ENCODE data around the gene PON3.

DNA sequence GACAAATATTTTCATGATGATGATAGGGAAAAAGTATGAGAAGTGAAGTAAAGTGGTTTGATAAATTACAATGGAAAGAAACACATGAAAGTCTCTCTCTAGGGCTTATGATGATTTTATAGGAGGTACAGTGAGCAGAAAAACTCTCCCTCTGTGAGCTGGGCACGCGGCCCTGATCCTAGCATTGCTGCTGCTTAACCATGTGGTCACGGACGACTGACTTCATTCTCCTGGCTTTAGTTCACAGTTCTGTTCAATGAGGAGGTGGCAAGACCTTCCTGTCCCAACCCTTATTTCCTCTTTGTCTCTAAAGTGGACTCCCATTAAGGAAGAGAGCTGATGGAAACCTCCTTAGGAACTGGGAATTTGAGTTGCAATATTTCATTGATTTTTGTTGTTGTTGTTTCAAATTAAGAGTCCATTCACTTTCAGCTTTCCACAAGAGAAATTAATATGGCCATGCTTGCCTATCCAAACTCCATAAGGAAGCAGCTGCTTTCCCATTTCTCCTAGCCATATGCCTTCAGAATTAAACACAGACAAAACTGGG, 8.2 kb upstream of the PON3 start:
- TF ChIP-seq ZSCAN31 (CRISPR knock-in tag; IDR thresholded peaks at IDR 0.05; ENCODE audit: low read depth) (no peak), ATF7 (IDR thresholded peaks at IDR 0.05) (no peak), ATF7 (CRISPR knock-in tag; IDR thresholded peaks at IDR 0.05) (no peak), CTCF (CRISPR knock-in tag; IDR thresholded peaks at IDR 0.05) (no peak), MAFK (conservative IDR thresholded peaks at IDR 0.05 in 1 of 2, IDR thresholded peaks at IDR 0.05 in 1 of 2; ENCODE audit: low read length in 2 of 2) (no peak), POLR2A (IDR thresholded peaks at IDR 0.05; ENCODE audit: insufficient read depth in 1 of 2, low read depth in 2 of 2, low read length in 2 of 2) (no peak)
- TF ChIP-seq, protein P1, sequence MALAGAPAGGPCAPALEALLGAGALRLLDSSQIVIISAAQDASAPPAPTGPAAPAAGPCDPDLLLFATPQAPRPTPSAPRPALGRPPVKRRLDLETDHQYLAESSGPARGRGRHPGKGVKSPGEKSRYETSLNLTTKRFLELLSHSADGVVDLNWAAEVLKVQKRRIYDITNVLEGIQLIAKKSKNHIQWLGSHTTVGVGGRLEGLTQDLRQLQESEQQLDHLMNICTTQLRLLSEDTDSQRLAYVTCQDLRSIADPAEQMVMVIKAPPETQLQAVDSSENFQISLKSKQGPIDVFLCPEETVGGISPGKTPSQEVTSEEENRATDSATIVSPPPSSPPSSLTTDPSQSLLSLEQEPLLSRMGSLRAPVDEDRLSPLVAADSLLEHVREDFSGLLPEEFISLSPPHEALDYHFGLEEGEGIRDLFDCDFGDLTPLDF (CRISPR knock-in tag; IDR thresholded peaks at IDR 0.05), result no peak

Measured in HepG2 (cell line).